Measurements from ENCODE around the gene GRPR.

The GRPR gene

DNA sequence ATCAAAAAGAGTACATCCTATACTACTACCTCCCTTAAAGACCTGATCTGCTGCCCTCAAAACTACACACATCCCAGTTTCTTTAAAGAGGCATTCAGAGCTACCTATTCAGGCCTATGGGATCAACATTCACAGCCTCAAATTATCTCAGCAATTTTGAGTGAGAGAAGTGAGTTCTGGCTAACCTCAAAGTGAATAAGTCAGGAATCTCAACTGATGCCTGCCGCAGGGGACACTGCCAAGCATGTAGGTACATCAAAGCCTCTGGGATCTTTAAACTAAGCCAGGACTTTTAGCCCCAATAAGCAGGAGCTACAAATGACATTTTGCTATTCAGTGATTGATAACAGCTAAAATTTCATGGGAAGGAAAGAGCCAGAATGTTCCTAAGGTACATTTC, 11.6 kb downstream of the GRPR start:
- Histone ChIP-seq H3K27me3 (ENCODE audit: control insufficient read depth in 2 of 2, insufficient read depth in 2 of 2, low read length in 2 of 2) (peaks cover 0 to 3% of the 10 kb centered on the region in 2 donors), H3K4me3 (ENCODE audit: low read length in 2 of 2) (no peak overlapping the region), H3K9me3 (ENCODE audit: control insufficient read depth in 2 of 2, low read length in 2 of 2) (no peaks in the 10 kb centered on the region), H3K4me1 (ENCODE audit: control insufficient read depth in 2 of 2, insufficient read depth in 2 of 2, low read length in 2 of 2) (no peaks in the 10 kb centered on the region), H3K36me3 (ENCODE audit: control insufficient read depth in 2 of 2, insufficient read depth in 2 of 2, low read length in 2 of 2) (no peaks in the 10 kb centered on the region), H3K9ac (ENCODE audit: low read depth in 1 of 2, low read length in 2 of 2) (no peak overlapping the region), H3K27ac (ENCODE audit: low read depth in 2 of 2, low read length in 2 of 2) (no peak overlapping the region)

DNA sequence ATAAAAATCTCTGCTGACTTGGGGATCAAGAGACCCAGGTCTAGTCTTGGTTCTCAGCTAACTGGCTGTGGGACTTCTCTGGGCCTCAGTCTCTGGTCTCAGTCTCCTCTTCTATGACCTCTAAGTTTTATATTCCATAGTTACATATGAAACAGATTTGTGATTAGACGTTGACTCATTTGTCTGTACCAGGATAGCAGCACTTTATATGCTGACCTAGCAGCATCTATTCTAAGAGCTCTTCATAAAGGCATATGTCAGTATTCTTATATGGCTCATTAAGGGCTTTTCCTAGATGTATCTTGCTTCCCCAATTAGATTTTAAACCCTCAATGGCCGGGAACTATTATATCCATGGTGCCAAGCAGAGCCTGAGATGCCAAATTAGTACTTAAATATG, 12.7 kb downstream of the GRPR start:
- no peak overlapping the region for H3K27ac ChIP-seq (ENCODE audit: low read depth in 2 of 2, low read length in 2 of 2)
- H3K27me3 ChIP-seq (ENCODE audit: control insufficient read depth in 2 of 2, insufficient read depth in 2 of 2, low read length in 2 of 2) = peaks cover 3 to 5% of the 10 kb centered on the region in 2 donors
- H3K4me1 ChIP-seq (ENCODE audit: control insufficient read depth in 2 of 2, insufficient read depth in 2 of 2, low read length in 2 of 2) = no peaks in the 10 kb centered on the region
- H3K9ac ChIP-seq (ENCODE audit: low read depth in 1 of 2, low read length in 2 of 2) = no peak overlapping the region
- no peaks in the 10 kb centered on the region for H3K36me3 ChIP-seq (ENCODE audit: control insufficient read depth in 2 of 2, insufficient read depth in 2 of 2, low read length in 2 of 2)
- H3K4me3 ChIP-seq (ENCODE audit: low read length in 2 of 2) = no peak overlapping the region
- no peaks in the 10 kb centered on the region for H3K9me3 ChIP-seq (ENCODE audit: control insufficient read depth in 2 of 2, low read length in 2 of 2)

DNA sequence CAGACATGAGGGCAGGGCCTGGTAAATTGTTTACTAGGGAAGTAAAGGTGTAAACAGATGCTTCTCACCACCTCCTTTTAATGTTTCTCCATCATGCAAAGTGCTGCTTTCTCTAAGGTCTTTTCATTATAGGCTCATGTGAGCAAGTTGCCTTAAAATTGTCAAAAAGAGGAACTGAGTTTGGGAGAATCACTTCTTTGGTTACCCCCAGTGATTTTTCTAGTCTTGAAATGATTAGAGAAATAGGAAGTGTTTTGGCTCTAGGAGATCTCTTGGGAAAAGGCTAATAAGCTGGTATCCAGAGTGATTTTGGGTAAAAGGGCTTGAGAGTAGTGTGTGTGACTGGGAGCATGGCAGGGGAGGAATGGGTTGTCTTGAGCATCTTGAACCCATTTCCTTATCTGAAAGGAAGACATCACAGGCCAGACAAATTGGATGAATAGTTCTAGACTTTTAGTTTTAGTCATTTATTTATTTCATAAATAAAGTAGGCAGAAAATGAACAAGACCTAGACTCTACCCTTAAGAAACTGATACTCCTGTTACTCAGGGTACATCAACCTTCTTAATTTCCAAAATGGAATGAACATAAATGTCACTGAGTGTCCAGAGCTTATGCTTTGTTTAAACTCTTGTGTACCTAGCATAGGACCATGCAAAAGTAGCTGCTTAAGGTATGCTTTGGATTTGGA, 14.2 kb downstream of the GRPR start:
- Histone ChIP-seq H3K4me1 (ENCODE audit: control insufficient read depth in 2 of 2, insufficient read depth in 2 of 2, low read length in 2 of 2) (no peaks in the 10 kb centered on the region), H3K36me3 (ENCODE audit: control insufficient read depth in 2 of 2, insufficient read depth in 2 of 2, low read length in 2 of 2) (no peaks in the 10 kb centered on the region), H3K9ac (ENCODE audit: low read depth in 1 of 2, low read length in 2 of 2) (no peak overlapping the region), H3K27ac (ENCODE audit: low read depth in 2 of 2, low read length in 2 of 2) (no peak overlapping the region), H3K4me3 (ENCODE audit: low read length in 2 of 2) (no peak overlapping the region), H3K27me3 (ENCODE audit: control insufficient read depth in 2 of 2, insufficient read depth in 2 of 2, low read length in 2 of 2) (peaks cover 3 to 5% of the 10 kb centered on the region in 2 donors), H3K9me3 (ENCODE audit: control insufficient read depth in 2 of 2, low read length in 2 of 2) (no peaks in the 10 kb centered on the region)

DNA sequence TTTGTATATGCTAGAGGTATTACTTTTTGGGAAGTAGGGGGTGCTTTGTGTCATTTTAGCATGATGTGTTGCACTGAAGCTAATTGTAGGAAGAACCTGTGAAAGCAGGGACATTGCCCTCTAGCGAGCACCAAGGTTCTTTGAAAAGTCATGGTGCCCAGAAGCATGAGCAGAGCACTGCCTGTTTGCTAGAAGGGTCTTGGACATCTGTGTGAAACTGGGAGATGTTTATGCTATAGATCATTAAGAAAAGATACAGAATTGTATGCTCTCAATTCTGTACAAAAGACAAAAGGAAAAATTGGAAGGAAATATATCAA, 14.7 kb downstream of the GRPR start:
- Histone ChIP-seq H3K4me3 (ENCODE audit: low read length in 2 of 2) (no peak overlapping the region), H3K4me1 (ENCODE audit: control insufficient read depth in 2 of 2, insufficient read depth in 2 of 2, low read length in 2 of 2) (no peaks in the 10 kb centered on the region), H3K27ac (ENCODE audit: low read depth in 2 of 2, low read length in 2 of 2) (no peak overlapping the region), H3K36me3 (ENCODE audit: control insufficient read depth in 2 of 2, insufficient read depth in 2 of 2, low read length in 2 of 2) (no peaks in the 10 kb centered on the region), H3K27me3 (ENCODE audit: control insufficient read depth in 2 of 2, insufficient read depth in 2 of 2, low read length in 2 of 2) (peaks cover 3 to 5% of the 10 kb centered on the region in 2 donors), H3K9ac (ENCODE audit: low read depth in 1 of 2, low read length in 2 of 2) (no peak overlapping the region), H3K9me3 (ENCODE audit: control insufficient read depth in 2 of 2, low read length in 2 of 2) (no peaks in the 10 kb centered on the region)

DNA sequence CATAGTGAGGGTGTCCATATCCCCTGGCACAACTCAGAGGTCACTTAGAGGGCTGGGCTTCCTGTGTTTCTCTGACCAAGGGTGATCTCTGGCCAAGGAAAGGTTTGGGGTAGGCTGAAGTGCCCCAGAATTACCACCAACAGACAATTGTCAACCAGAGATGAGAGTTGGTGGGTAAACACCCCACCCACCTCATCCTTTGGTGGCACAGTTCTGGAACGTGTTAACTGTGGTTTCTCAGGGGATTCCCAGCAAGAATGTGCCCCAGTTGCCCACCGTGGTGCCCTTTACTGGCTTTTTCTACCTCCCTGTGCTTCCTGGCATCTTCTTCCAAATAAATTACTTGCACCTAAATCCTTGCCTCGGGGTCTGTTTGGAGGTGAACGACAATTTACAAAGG, 17.1 kb downstream of the GRPR start:
- H3K27ac ChIP-seq (ENCODE audit: low read depth in 2 of 2, low read length in 2 of 2) = no peak overlapping the region
- H3K36me3 ChIP-seq (ENCODE audit: control insufficient read depth in 2 of 2, insufficient read depth in 2 of 2, low read length in 2 of 2) = no peaks in the 10 kb centered on the region
- peaks cover 3 to 8% of the 10 kb centered on the region in 2 donors for H3K27me3 ChIP-seq (ENCODE audit: control insufficient read depth in 2 of 2, insufficient read depth in 2 of 2, low read length in 2 of 2)
- H3K4me1 ChIP-seq (ENCODE audit: control insufficient read depth in 2 of 2, insufficient read depth in 2 of 2, low read length in 2 of 2) = no peaks in the 10 kb centered on the region
- no peak overlapping the region for H3K9ac ChIP-seq (ENCODE audit: low read depth in 1 of 2, low read length in 2 of 2)
- H3K9me3 ChIP-seq (ENCODE audit: control insufficient read depth in 2 of 2, low read length in 2 of 2) = no peaks in the 10 kb centered on the region
- no peak overlapping the region for H3K4me3 ChIP-seq (ENCODE audit: low read length in 2 of 2)

GRCh38 chrX:16140983-16141382, 17.6 kb downstream of the GRPR start:
- Histone ChIP-seq H3K4me1 (ENCODE audit: control insufficient read depth in 2 of 2, insufficient read depth in 2 of 2, low read length in 2 of 2) (no peaks in the 10 kb centered on the region), H3K9me3 (ENCODE audit: control insufficient read depth in 2 of 2, low read length in 2 of 2) (no peaks in the 10 kb centered on the region), H3K27me3 (ENCODE audit: control insufficient read depth in 2 of 2, insufficient read depth in 2 of 2, low read length in 2 of 2) (peaks cover 3 to 8% of the 10 kb centered on the region in 2 donors), H3K9ac (ENCODE audit: low read depth in 1 of 2, low read length in 2 of 2) (no peak overlapping the region), H3K4me3 (ENCODE audit: low read length in 2 of 2) (no peak overlapping the region), H3K27ac (ENCODE audit: low read depth in 2 of 2, low read length in 2 of 2) (no peak overlapping the region), H3K36me3 (ENCODE audit: control insufficient read depth in 2 of 2, insufficient read depth in 2 of 2, low read length in 2 of 2) (no peaks in the 10 kb centered on the region)

DNA sequence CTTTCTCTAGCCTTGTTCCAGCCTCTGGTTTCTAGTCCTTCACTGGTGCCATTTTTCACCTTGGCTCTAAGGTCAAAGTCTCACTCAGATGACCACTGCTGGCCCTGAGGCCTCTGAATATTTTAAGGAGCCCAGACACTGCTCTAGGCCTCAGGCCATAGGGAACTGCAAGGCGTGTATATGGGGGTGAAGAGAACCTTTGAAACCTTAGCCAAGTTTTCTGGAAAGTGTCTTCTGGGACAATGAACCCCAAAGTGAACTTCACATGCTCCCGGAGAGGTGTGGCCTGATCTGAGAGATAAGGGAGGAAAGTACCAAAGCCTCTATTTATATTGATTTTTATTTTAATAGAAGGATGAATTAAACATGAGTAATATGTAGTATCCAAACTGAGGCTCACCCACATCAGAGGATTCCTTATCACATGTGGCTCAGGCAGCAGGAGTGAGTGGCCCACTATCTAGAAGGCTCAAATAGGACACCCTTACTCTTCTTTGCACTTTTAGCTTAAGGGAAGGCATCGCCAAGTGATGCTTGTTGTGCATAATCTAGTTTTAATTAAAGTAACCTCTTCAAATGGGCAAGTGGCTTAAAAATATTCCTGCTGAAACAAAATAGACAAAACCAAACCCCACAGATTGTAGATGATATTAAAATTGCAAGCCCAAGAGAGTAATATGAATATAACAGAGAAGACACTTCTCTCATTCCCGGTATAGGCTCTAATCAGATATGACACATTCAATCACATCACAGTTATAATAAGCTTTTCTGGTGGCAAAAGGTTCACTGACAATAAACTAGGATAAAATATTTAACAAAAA, 18.3 kb downstream of the GRPR start:
- no peak overlapping the region for H3K9ac ChIP-seq (ENCODE audit: low read depth in 1 of 2, low read length in 2 of 2)
- no peaks in the 10 kb centered on the region for H3K36me3 ChIP-seq (ENCODE audit: control insufficient read depth in 2 of 2, insufficient read depth in 2 of 2, low read length in 2 of 2)
- H3K4me1 ChIP-seq (ENCODE audit: control insufficient read depth in 2 of 2, insufficient read depth in 2 of 2, low read length in 2 of 2) = no peaks in the 10 kb centered on the region
- H3K27me3 ChIP-seq (ENCODE audit: control insufficient read depth in 2 of 2, insufficient read depth in 2 of 2, low read length in 2 of 2) = peaks cover under 1 to 8% of the 10 kb centered on the region in 2 donors
- H3K27ac ChIP-seq (ENCODE audit: low read depth in 2 of 2, low read length in 2 of 2) = no peak overlapping the region
- no peaks in the 10 kb centered on the region for H3K9me3 ChIP-seq (ENCODE audit: control insufficient read depth in 2 of 2, low read length in 2 of 2)
- H3K4me3 ChIP-seq (ENCODE audit: low read length in 2 of 2) = no peak overlapping the region

DNA sequence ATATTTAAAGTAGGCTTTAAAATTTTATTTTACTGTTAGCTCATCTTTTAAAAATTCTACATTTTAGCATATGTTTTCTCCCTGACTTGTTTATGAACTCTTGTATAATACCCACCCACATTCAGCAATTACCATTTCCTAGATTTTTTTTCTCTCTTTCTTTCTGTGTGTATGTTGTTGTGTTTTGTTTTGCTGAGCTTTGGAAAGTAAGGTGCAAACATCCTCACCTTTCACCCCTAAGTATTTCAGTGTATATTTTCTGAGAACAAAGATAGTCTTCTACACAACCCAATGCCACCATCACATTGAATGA, 18.8 kb downstream of the GRPR start:
- Histone ChIP-seq H3K27me3 (ENCODE audit: control insufficient read depth in 2 of 2, insufficient read depth in 2 of 2, low read length in 2 of 2) (peaks cover 0 to 8% of the 10 kb centered on the region in 2 donors), H3K9me3 (ENCODE audit: control insufficient read depth in 2 of 2, low read length in 2 of 2) (no peaks in the 10 kb centered on the region), H3K9ac (ENCODE audit: low read depth in 1 of 2, low read length in 2 of 2) (no peak overlapping the region), H3K4me3 (ENCODE audit: low read length in 2 of 2) (no peak overlapping the region), H3K4me1 (ENCODE audit: control insufficient read depth in 2 of 2, insufficient read depth in 2 of 2, low read length in 2 of 2) (no peaks in the 10 kb centered on the region), H3K36me3 (ENCODE audit: control insufficient read depth in 2 of 2, insufficient read depth in 2 of 2, low read length in 2 of 2) (no peaks in the 10 kb centered on the region), H3K27ac (ENCODE audit: low read depth in 2 of 2, low read length in 2 of 2) (no peak overlapping the region)

DNA sequence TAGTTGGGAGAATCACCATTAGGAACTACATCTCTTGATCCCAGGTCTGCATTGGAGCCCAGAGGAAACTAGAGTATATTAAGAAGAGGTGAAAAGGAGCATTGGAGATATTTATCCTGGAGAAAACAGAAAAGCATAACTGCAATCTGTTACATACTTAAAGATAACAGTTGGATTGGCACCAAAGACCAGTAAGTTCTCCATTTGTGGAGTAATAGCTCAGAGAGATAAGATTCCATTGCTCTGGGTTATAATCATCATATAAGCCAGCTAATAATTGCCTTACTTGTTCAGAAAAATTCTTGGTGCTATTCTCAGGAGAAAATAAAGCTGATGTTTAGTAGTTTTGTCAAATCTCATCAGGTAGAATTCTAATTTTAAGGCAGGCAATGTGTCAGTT, 20.6 kb downstream of the GRPR start:
- Histone ChIP-seq H3K27ac (ENCODE audit: low read depth in 2 of 2, low read length in 2 of 2) (no peak overlapping the region), H3K4me3 (ENCODE audit: low read length in 2 of 2) (no peak overlapping the region), H3K9me3 (ENCODE audit: control insufficient read depth in 2 of 2, low read length in 2 of 2) (no peaks in the 10 kb centered on the region), H3K27me3 (ENCODE audit: control insufficient read depth in 2 of 2, insufficient read depth in 2 of 2, low read length in 2 of 2) (peaks cover 0 to 12% of the 10 kb centered on the region in 2 donors), H3K36me3 (ENCODE audit: control insufficient read depth in 2 of 2, insufficient read depth in 2 of 2, low read length in 2 of 2) (no peaks in the 10 kb centered on the region), H3K9ac (ENCODE audit: low read depth in 1 of 2, low read length in 2 of 2) (no peak overlapping the region), H3K4me1 (ENCODE audit: control insufficient read depth in 2 of 2, insufficient read depth in 2 of 2, low read length in 2 of 2) (no peaks in the 10 kb centered on the region)

GRCh38 chrX:16144420-16144819, 21.1 kb downstream of the GRPR start:
- peaks cover 0 to 13% of the 10 kb centered on the region in 2 donors for H3K27me3 ChIP-seq (ENCODE audit: control insufficient read depth in 2 of 2, insufficient read depth in 2 of 2, low read length in 2 of 2)
- no peak overlapping the region for H3K4me3 ChIP-seq (ENCODE audit: low read length in 2 of 2)
- H3K4me1 ChIP-seq (ENCODE audit: control insufficient read depth in 2 of 2, insufficient read depth in 2 of 2, low read length in 2 of 2) = no peaks in the 10 kb centered on the region
- no peak overlapping the region for H3K9ac ChIP-seq (ENCODE audit: low read depth in 1 of 2, low read length in 2 of 2)
- no peaks in the 10 kb centered on the region for H3K36me3 ChIP-seq (ENCODE audit: control insufficient read depth in 2 of 2, insufficient read depth in 2 of 2, low read length in 2 of 2)
- no peaks in the 10 kb centered on the region for H3K9me3 ChIP-seq (ENCODE audit: control insufficient read depth in 2 of 2, low read length in 2 of 2)
- H3K27ac ChIP-seq (ENCODE audit: low read depth in 2 of 2, low read length in 2 of 2) = no peak overlapping the region

All from mucosa of rectum (tissue), 2 donors.